ENCODE results near the gene CMTR1. TPM values are rescaled to one million over a fixed set of nuclear protein-coding genes. Genes with fewer than 3 reads are reported as not detected.

Gene CMTR1
- total RNA-seq, 1 experiment from 2014 or later, result 37.7 TPM

- POLR2A ChIA-PET, result no interaction called here
- DNase-seq (ENCODE audit: low read depth, low spot score), result no peak
- Histone ChIP-seq H3K27me3 (ENCODE audit: control insufficient read depth, insufficient read depth, low read length) (no peaks in the 10 kb centered on the region), H3K27ac (ENCODE audit: low read length) (no peak overlapping the region), H3K4me1 (ENCODE audit: control insufficient read depth, insufficient read depth, low read length) (peaks cover 9% of the 10 kb centered on the region), H3K4me3 (ENCODE audit: low read depth in 2 of 2, low read length in 2 of 2) (no peak overlapping the region), H3K36me3 (ENCODE audit: control insufficient read depth, insufficient read depth, low read length) (no peaks in the 10 kb centered on the region), H3K9me3 (ENCODE audit: control insufficient read depth, insufficient read depth, low read depth, low read length) (no peaks in the 10 kb centered on the region)
- BruUV-seq (replicated peaks), result no TSS peak
- in situ Hi-C loops (cut with HindIII; ENCODE audit: low pct_unique_long_range_greater_than_20kb, low sequenced_read_pairs), result no loop called here
- ATAC-seq, result no peak
- no peak for TF ChIP-seq CTCF (IDR thresholded peaks at IDR 0.05)
- no peak for TF ChIP-seq SIN3A (IDR thresholded peaks at IDR 0.05; ENCODE audit: borderline replicate concordance, insufficient read depth, low read depth, low read length)
- no peak for TF ChIP-seq POLR2AphosphoS5 (IDR thresholded peaks at IDR 0.05; ENCODE audit: low read depth, low read length)
- no peak for TF ChIP-seq TCF7L2 (IDR thresholded peaks at IDR 0.05; ENCODE audit: low read depth, low read length)
- TF ChIP-seq REST (IDR thresholded peaks at IDR 0.05; ENCODE audit: insufficient read depth in 1 of 2, low read depth in 2 of 2, low read length in 1 of 2), result no peak
- CTCF ChIA-PET, result interaction anchor here (0.8 kb wide), 1 partner anchor 170 kb away, joined by 3 read pairs; no protein-coding TSS in a partner anchor
- intact Hi-C loops (cut with micrococcal nuclease; ENCODE audit: unreplicated experiment), result loop anchor here (5.0 kb wide), 1 partner anchor 210 kb away; no protein-coding TSS in a partner anchor
Measured at GRCh38 chr6:37481711-37482605, 48.9 kb downstream of the CMTR1 start.

DNA sequence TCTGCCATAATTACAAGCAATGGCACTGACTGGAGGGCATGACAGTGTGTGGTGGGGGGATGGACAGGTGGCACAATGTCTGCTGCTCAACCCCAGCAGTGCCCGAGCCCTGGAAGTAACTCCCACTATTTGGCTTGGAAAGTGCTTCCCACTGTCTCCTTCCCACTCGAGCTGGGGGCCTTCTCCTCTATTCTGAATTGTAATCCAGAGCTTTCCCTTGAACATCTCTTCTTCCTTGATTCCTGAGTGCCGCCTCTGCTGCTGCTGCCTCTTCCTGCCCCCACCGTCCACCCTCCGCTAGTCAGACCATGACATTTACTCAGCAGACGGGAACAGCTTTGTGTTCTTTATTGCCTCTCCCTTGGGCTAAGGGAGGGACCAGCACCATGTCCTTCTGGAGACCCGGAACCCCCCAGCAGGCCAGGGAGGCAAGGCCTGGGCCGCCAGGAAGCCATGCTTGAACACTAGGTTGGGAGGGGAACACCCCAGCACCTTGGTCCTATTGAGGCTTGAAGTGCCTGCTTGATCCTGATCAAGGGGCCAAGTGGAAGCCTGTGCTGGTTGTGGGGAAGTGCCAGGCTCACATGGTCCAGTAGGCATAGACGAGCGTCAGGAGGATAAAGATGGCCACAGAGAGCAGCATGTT is 49.7 kb downstream of the CMTR1 start:
- H3K27me3 ChIP-seq (ENCODE audit: control insufficient read depth, insufficient read depth, low read length), result no peaks in the 10 kb centered on the region
- no peak overlapping the region for H3K27ac ChIP-seq (ENCODE audit: low read length)
- POLR2A ChIA-PET, result no interaction called here
- intact Hi-C loops (cut with micrococcal nuclease; ENCODE audit: unreplicated experiment), result loop anchor here (5.0 kb wide), 1 partner anchor 210 kb away; no protein-coding TSS in a partner anchor
- no peak overlapping the region for H3K4me3 ChIP-seq (ENCODE audit: low read depth in 2 of 2, low read length in 2 of 2)
- CTCF ChIA-PET, result no interaction called here
- in situ Hi-C loops (cut with HindIII; ENCODE audit: low pct_unique_long_range_greater_than_20kb, low sequenced_read_pairs), result no loop called here
- H3K9me3 ChIP-seq (ENCODE audit: control insufficient read depth, insufficient read depth, low read depth, low read length), result no peaks in the 10 kb centered on the region
- TF ChIP-seq REST (IDR thresholded peaks at IDR 0.05; ENCODE audit: insufficient read depth in 1 of 2, low read depth in 2 of 2, low read length in 1 of 2), result no peak
- TF ChIP-seq SIN3A (IDR thresholded peaks at IDR 0.05; ENCODE audit: borderline replicate concordance, insufficient read depth, low read depth, low read length), result no peak
- TF ChIP-seq POLR2AphosphoS5 (IDR thresholded peaks at IDR 0.05; ENCODE audit: low read depth, low read length), result no peak
- no peak for TF ChIP-seq TCF7L2 (IDR thresholded peaks at IDR 0.05; ENCODE audit: low read depth, low read length)
- no peak for TF ChIP-seq CTCF (IDR thresholded peaks at IDR 0.05)
- BruUV-seq (replicated peaks), result no TSS peak
- H3K36me3 ChIP-seq (ENCODE audit: control insufficient read depth, insufficient read depth, low read length), result no peaks in the 10 kb centered on the region
- peaks cover 9% of the 10 kb centered on the region for H3K4me1 ChIP-seq (ENCODE audit: control insufficient read depth, insufficient read depth, low read length)
- ATAC-seq (no peak), DNase-seq (ENCODE audit: low read depth, low spot score) (no peak)

All from Panc1 (cell line).